ENCODE results near the gene CTNNA2. TPM values are rescaled to one million over a fixed set of nuclear protein-coding genes. Genes with fewer than 3 reads are reported as not detected.

Gene CTNNA2
- total RNA-seq, 4 donors from 2014 or later: 0.88 to 14.9 (median 2.3) TPM; not detected in 1

GRCh38 chr2:80311304-80311703 lies 798.5 kb downstream of the CTNNA2 start:
- intact Hi-C loops (cut with DNase I; ENCODE audit: low total_unique reads): no loop called here
- DNase-seq: no peak
- Histone ChIP-seq H3K4me1 (no peaks in the 10 kb centered on the region), H3K4me3 (no peak overlapping the region), H3K27ac (no peak overlapping the region), H3K9me3 (no peaks in the 10 kb centered on the region), H3K27me3 (no peaks in the 10 kb centered on the region), H3K36me3 (no peaks in the 10 kb centered on the region)
- TF ChIP-seq CTCF (IDR thresholded peaks at IDR 0.05): no peak
- TF ChIP-seq POLR2A (IDR thresholded peaks at IDR 0.05): no peak

- Histone ChIP-seq H3K27me3 (no peaks in the 10 kb centered on the region), H3K9me3 (no peaks in the 10 kb centered on the region), H3K4me3 (no peak overlapping the region), H3K27ac (no peak overlapping the region), H3K4me1 (no peaks in the 10 kb centered on the region), H3K36me3 (no peaks in the 10 kb centered on the region)
- no peak for TF ChIP-seq CTCF (IDR thresholded peaks at IDR 0.05)
- TF ChIP-seq POLR2A (IDR thresholded peaks at IDR 0.05): no peak
- intact Hi-C loops (cut with DNase I; ENCODE audit: low total_unique reads): no loop called here
- DNase-seq: no peak
Measured at GRCh38 chr2:80312282-80312839, 799.5 kb downstream of the CTNNA2 start.

- intact Hi-C loops (cut with DNase I; ENCODE audit: low total_unique reads): no loop called here
- H3K27me3 ChIP-seq: no peaks in the 10 kb centered on the region
- no peak overlapping the region for H3K4me3 ChIP-seq
- no peaks in the 10 kb centered on the region for H3K36me3 ChIP-seq
- no peak for DNase-seq
- no peak for TF ChIP-seq POLR2A (IDR thresholded peaks at IDR 0.05)
- TF ChIP-seq CTCF (IDR thresholded peaks at IDR 0.05): no peak
- no peak overlapping the region for H3K27ac ChIP-seq
- H3K4me1 ChIP-seq: no peaks in the 10 kb centered on the region
- no peaks in the 10 kb centered on the region for H3K9me3 ChIP-seq
Measured at GRCh38 chr2:80322311-80322920, 809.6 kb downstream of the CTNNA2 start.

GRCh38 chr2:80322958-80323357 lies 810.1 kb downstream of the CTNNA2 start:
- no peak for DNase-seq
- Histone ChIP-seq H3K4me1 (no peaks in the 10 kb centered on the region), H3K27me3 (no peaks in the 10 kb centered on the region), H3K36me3 (no peaks in the 10 kb centered on the region), H3K9me3 (no peaks in the 10 kb centered on the region), H3K27ac (no peak overlapping the region), H3K4me3 (no peak overlapping the region)
- no peak for TF ChIP-seq POLR2A (IDR thresholded peaks at IDR 0.05)
- TF ChIP-seq CTCF (IDR thresholded peaks at IDR 0.05): no peak
- intact Hi-C loops (cut with DNase I; ENCODE audit: low total_unique reads): no loop called here

- intact Hi-C loops (cut with DNase I; ENCODE audit: low total_unique reads): no loop called here
- H3K27me3 ChIP-seq: no peaks in the 10 kb centered on the region
- TF ChIP-seq CTCF (IDR thresholded peaks at IDR 0.05) (no peak), POLR2A (IDR thresholded peaks at IDR 0.05) (no peak)
Measured at GRCh38 chr2:80323610-80324009, 810.8 kb downstream of the CTNNA2 start.

More at GRCh38 chr2:80323610-80324009, 810.8 kb downstream of the CTNNA2 start:
- Histone ChIP-seq H3K4me1 (no peaks in the 10 kb centered on the region), H3K9me3 (no peaks in the 10 kb centered on the region), H3K27ac (no peak overlapping the region), H3K36me3 (no peaks in the 10 kb centered on the region), H3K4me3 (no peak overlapping the region)
- no peak for DNase-seq

All from uterus (tissue), 4 donors.